OCI-LY7 (cell line): ENCODE measurements around the gene OR2AE1.

ENCODE experiments used
- CTCF ChIP-seq: fragments of 200-600 bp; sonication (generic); conservative IDR thresholded peaks from 2 replicates; pipeline ENCODE4 v1.5.1; 2014; ENCODE audit warnings: mild to moderate bottlenecking, antibody characterized with exemption, low read length, moderate library complexity, mixed read lengths
- EZH2phosphoT487 ChIP-seq: fragments of 200-600 bp; sonication (generic); IDR thresholded peaks from 2 replicates; pipeline ENCODE4 v1.6.1; 2018; ENCODE audit warnings: low read depth, borderline replicate concordance, mild to moderate bottlenecking, mixed run types, antibody characterized with exemption, low read length, moderate library complexity, mixed read lengths

- no peak for TF ChIP-seq CTCF
- TF ChIP-seq EZH2phosphoT487: no peak
Observed at GRCh38 chr7:99843808-99844207, 33.0 kb downstream of the OR2AE1 start.
